Measurements from ENCODE around the gene TMEM39A.

Gene TMEM39A

GRCh38 chr3:119396870-119397269, 66.5 kb downstream of the TMEM39A start:
- no peak for DNase-seq

- DNase-seq, result no peak
Observed at GRCh38 chr3:119395923-119396358, 67.5 kb downstream of the TMEM39A start.

- DNase-seq, result no peak
Observed at GRCh38 chr3:119388577-119388976, 74.8 kb downstream of the TMEM39A start.

GRCh38 chr3:119382134-119382533, 81.3 kb downstream of the TMEM39A start:
- DNase-seq, result no peak

- no peak for DNase-seq
Observed at GRCh38 chr3:119380697-119381096, 82.7 kb downstream of the TMEM39A start.

Data from NCI-H226 (cell line).